Measurements from ENCODE around the gene EPHB1.
"Not testable (repeated sequence)": the region's sequence is repeated elsewhere in the genome, so short reads cannot be mapped to it uniquely, and the experiment has no call there.

Gene EPHB1

GRCh38 chr3:135012101-135012500 lies 217.0 kb downstream of the EPHB1 start:
- DNase-seq, result no peak

- no peak for DNase-seq
Observed at GRCh38 chr3:135013206-135013605, 218.1 kb downstream of the EPHB1 start.

- no peak for DNase-seq
Observed at GRCh38 chr3:135014566-135014965, 219.5 kb downstream of the EPHB1 start.

- no peak for DNase-seq
Observed at GRCh38 chr3:135017003-135017893, 222.2 kb downstream of the EPHB1 start.

- no peak for DNase-seq
Observed at GRCh38 chr3:135018149-135018923, 223.3 kb downstream of the EPHB1 start.

GRCh38 chr3:135020181-135020580 lies 225.1 kb downstream of the EPHB1 start:
- no peak for DNase-seq

- no peak for DNase-seq
Observed at GRCh38 chr3:135023996-135024658, 229.1 kb downstream of the EPHB1 start.

- not testable (repeated sequence) for DNase-seq
Observed at GRCh38 chr3:135030768-135031615, 235.9 kb downstream of the EPHB1 start.

- no peak for DNase-seq
Observed at GRCh38 chr3:135033737-135034136, 238.7 kb downstream of the EPHB1 start.

GRCh38 chr3:135034291-135034768 lies 239.3 kb downstream of the EPHB1 start:
- no peak for DNase-seq

GRCh38 chr3:135034891-135035440 lies 239.9 kb downstream of the EPHB1 start:
- no peak for DNase-seq

- DNase-seq, result no peak
Observed at GRCh38 chr3:135038186-135038585, 243.1 kb downstream of the EPHB1 start.

GRCh38 chr3:135039536-135039935 lies 244.5 kb downstream of the EPHB1 start:
- DNase-seq, result not testable (repeated sequence)

- DNase-seq, result no peak
Observed at GRCh38 chr3:135040321-135041240, 245.5 kb downstream of the EPHB1 start.

- no peak for DNase-seq
Observed at GRCh38 chr3:135041601-135042000, 246.5 kb downstream of the EPHB1 start.

- DNase-seq, result no peak
Observed at GRCh38 chr3:135047061-135047460, 252.0 kb downstream of the EPHB1 start.

GRCh38 chr3:135050536-135050935 lies 255.5 kb downstream of the EPHB1 start:
- DNase-seq, result no peak

- DNase-seq, result no peak
Observed at GRCh38 chr3:135051409-135051973, 256.4 kb downstream of the EPHB1 start.

GRCh38 chr3:135055449-135055848 lies 260.4 kb downstream of the EPHB1 start:
- no peak for DNase-seq

- DNase-seq, result no peak
Observed at GRCh38 chr3:135056084-135056730, 261.1 kb downstream of the EPHB1 start.
